GM19438 (cell line): Measurements from ENCODE around the gene MIP.
"Not testable (repeated sequence)": the region's sequence is repeated elsewhere in the genome, so short reads cannot be mapped to it uniquely, and the experiment has no call there.

Experiments used
- ATAC-seq: cut with Tn5 transposase; IDR thresholded peaks from one replicate; pipeline ENCODE4 v1.9.1; 2021; ENCODE audit warnings: low read depth; ENCODE audit not compliant: unreplicated experiment

Gene MIP

GRCh38 chr12:56454557-56454956, at the start of gene MIP:
Gene MIP, minus strand, starts transcription at chr12:56454657. Its CDS starts 44 bp downstream, at chr12:56454613.
- no peak for ATAC-seq

GRCh38 chr12:56499879-56500278, 45.4 kb upstream of the MIP start:
- ATAC-seq: not testable (repeated sequence)

- not testable (repeated sequence) for ATAC-seq
These were observed 45.0 kb upstream of the MIP start for GRCh38 chr12:56499452-56499851.

GRCh38 chr12:56498126-56498902, 43.9 kb upstream of the MIP start:
- not testable (repeated sequence) for ATAC-seq

GRCh38 chr12:56496704-56497103, 42.2 kb upstream of the MIP start:
- not testable (repeated sequence) for ATAC-seq

GRCh38 chr12:56494481-56494880, 40.0 kb upstream of the MIP start:
- ATAC-seq: not testable (repeated sequence)

- ATAC-seq: not testable (repeated sequence)
These were observed 39.6 kb upstream of the MIP start for GRCh38 chr12:56494106-56494415.

- not testable (repeated sequence) for ATAC-seq
These were observed 39.1 kb upstream of the MIP start for GRCh38 chr12:56493409-56494105.

- ATAC-seq: no peak
These were observed 35.9 kb upstream of the MIP start for GRCh38 chr12:56490360-56490759.

GRCh38 chr12:56488041-56488955, 33.8 kb upstream of the MIP start, which contains the start of gene GLS2:
Gene GLS2, minus strand, starts transcription at chr12:56488161. Its CDS starts 43 bp downstream, at chr12:56488118.
- peak; percentile 77 for ATAC-seq

- peak; percentile 34 for ATAC-seq
These were observed 33.1 kb upstream of the MIP start for GRCh38 chr12:56487448-56488040.

GRCh38 chr12:56486694-56487093, 32.2 kb upstream of the MIP start:
- ATAC-seq: no peak

GRCh38 chr12:56484566-56484965, 30.1 kb upstream of the MIP start:
- no peak for ATAC-seq

GRCh38 chr12:56479625-56480024, 25.2 kb upstream of the MIP start:
- ATAC-seq: no peak

- no peak for ATAC-seq
These were observed 23.2 kb upstream of the MIP start for GRCh38 chr12:56477521-56478225.

- ATAC-seq: no peak
These were observed 22.5 kb upstream of the MIP start for GRCh38 chr12:56476972-56477432.

- ATAC-seq: no peak
These were observed 21.7 kb upstream of the MIP start for GRCh38 chr12:56476143-56476542.

- no peak for ATAC-seq
These were observed 19.9 kb upstream of the MIP start for GRCh38 chr12:56474389-56474788.

- ATAC-seq: no peak
These were observed 14.8 kb upstream of the MIP start for GRCh38 chr12:56469007-56469930.
